Gastroesophageal sphincter (tissue), 3 donors: Measurements from ENCODE around the gene LRCOL1.

Source experiments
- EP300 ChIP-seq: sonication (generic); formaldehyde crosslinking; IDR thresholded peaks from one replicate; pipeline ENCODE4 v1.6.1; 2017; ENCODE audit warnings: antibody characterized with exemption, mild to moderate bottlenecking
- POLR2A ChIP-seq, 2 donors: fragments of 450-650 bp; IDR thresholded peaks; one replicate each; pipeline ENCODE4 v1.6.1; 2017; ENCODE audit warnings: antibody characterized with exemption in 2 of 2, mild to moderate bottlenecking in 2 of 2, moderate library complexity in 1 of 2
- TF ChIP-seq, protein P1 (sequence below), 4 experiments: fragments of 200-600 bp in 2 of 4; fragments of 450-650 bp in 2 of 4; sonication (generic) in 1 of 4; IDR thresholded peaks; one replicate each; pipeline ENCODE4 v1.5.1; 2017 to 2019; ENCODE audit warnings: antibody characterized with exemption in 4 of 4, mild to moderate bottlenecking in 2 of 4, moderate library complexity in 2 of 4

DNA sequence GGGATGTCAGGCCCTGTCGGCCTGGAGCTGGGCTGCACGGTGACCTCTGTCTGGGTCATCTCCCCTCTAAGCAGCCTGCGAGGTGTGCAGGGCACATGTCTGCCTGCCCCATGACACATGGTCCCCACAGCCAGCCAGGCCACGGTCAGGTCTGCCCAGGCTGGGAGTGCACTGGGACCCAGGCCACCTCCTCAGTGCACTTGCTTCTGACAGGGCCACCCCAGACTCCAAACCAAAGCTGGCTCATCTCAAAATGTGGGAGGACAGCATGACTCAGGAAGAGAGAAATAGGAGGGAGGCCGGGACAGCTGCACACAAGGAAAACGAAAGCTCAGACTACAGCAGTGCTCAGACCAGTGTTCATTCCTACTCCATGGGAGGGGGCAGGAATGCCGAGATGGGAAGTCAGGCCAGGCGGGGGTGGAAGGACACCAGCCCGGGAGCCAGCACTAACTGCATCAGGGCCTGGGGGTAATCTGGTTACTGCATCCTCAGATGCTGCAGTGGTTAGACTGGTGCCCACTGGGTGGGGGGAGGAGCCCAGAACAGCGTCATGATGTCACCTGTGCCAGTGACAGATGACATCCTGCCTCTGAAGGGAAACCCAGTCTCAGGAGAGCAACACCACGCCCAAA lies 12.2 kb upstream of the LRCOL1 start:
- TF ChIP-seq, protein P1, sequence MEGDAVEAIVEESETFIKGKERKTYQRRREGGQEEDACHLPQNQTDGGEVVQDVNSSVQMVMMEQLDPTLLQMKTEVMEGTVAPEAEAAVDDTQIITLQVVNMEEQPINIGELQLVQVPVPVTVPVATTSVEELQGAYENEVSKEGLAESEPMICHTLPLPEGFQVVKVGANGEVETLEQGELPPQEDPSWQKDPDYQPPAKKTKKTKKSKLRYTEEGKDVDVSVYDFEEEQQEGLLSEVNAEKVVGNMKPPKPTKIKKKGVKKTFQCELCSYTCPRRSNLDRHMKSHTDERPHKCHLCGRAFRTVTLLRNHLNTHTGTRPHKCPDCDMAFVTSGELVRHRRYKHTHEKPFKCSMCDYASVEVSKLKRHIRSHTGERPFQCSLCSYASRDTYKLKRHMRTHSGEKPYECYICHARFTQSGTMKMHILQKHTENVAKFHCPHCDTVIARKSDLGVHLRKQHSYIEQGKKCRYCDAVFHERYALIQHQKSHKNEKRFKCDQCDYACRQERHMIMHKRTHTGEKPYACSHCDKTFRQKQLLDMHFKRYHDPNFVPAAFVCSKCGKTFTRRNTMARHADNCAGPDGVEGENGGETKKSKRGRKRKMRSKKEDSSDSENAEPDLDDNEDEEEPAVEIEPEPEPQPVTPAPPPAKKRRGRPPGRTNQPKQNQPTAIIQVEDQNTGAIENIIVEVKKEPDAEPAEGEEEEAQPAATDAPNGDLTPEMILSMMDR (IDR thresholded peaks at IDR 0.05): no peak
- TF ChIP-seq POLR2A (IDR thresholded peaks at IDR 0.05) (no peak), EP300 (no peak)
